SK-MEL-5 (cell line): ENCODE measurements around the gene STRN3. TPM values are rescaled to one million over a fixed set of nuclear protein-coding genes. Genes with fewer than 3 reads are reported as not detected.
"Not testable (repeated sequence)": the region's sequence is repeated elsewhere in the genome, so short reads cannot be mapped to it uniquely, and the experiment has no call there.

ENCODE experiments used
- DNase-seq: peaks from one replicate; pipeline ENCODE4 v3.0.0-alpha.2; 2016; ENCODE audit warnings: low read depth, low spot score
- in situ Hi-C: cut with HindIII; loops from 2 replicates; pipeline ENCODE4 v1.10.0; 2016; ENCODE audit warnings: low sequenced_read_pairs, high pct_unique_total_duplicates, low pct_unique_long_range_greater_than_20kb
- total RNA-seq: library from RNA; depleted of rRNA; stranded (reverse); fragments of >200 nt; shearing (Covaris generic); gene quantifications from 2 replicates; pipeline ENCODE4 v1.2.3, GENCODE V29; 2014

Gene STRN3
- total RNA-seq, 1 experiment from 2014 or later, result 35.8 TPM

DNA sequence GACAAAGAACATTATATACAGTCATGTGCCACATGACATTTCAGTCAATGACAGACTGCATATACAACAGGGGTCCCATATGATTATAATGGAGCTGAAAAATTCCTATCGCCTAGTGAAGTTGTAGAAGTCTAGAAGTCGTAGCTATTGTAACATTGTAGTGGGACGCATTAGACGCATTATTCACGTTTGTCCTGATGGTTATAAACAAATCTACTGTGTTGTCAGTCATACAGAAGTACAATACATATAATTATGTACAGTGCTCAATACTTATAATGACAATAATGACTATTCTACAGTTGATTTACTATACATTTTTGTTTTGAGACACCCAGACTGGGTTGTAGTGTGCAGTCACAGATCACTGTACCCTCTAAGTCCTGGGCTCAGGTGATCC lies 64.8 kb downstream of the STRN3 start:
- in situ Hi-C loops, result no loop called here
- no peak for DNase-seq

DNA sequence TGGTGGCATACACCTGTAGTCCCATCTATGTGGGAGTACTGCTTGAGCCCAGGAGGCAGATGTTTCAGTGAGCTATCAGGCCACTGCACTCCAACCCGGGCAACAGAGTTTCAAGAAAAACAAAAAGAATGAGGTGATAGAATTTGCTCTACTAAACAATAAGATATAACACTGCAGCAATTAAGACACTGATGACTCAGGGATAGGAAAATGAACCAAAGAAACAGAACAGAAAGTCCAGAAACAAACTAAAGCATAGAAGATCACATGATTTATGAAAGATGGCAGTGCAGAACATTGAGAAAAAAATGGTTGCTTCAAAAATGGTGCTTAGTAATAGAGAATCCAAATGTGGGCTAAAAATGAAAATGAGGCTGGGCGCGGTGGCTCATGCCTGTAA lies 66.0 kb downstream of the STRN3 start:
- DNase-seq, result no peak
- in situ Hi-C loops, result no loop called here

DNA sequence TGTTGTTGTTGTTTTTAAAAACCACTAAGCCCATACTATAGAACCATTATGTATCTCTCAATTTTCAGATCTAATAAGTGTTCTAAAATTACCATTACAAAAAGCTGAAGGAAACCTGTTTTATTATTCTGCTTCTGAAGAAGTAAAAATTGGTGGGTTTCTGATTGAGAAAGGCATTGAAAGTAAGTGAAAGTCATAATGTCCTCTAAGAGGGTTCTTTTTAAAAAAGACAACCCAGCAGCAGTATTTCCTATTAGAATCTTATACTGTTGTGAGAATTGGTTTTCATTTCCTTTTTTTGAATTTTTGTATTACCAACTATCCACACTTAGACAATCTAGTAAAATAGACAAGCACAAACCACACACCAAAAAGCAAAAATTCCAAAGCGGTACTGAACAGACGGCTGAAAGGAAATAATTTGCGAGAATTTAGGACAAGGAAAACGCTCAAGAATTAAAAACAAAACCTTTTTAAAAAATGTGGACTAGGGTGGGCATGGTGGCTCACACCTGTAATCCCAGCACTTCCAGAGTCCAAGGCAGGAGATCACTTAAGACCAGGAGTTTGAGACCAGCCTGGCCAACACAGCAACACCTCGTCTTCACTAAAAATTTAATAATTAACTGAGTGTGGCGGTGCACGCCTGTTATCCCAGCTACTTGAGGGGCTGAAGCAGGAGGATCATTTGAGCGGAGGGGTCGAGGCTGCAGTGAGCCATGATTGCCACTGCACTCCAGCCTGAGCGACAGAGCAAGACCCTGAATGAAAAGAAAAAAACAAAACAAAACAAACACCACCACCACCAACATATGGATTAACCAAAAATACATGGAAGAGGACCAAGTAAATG lies 67.4 kb downstream of the STRN3 start:
- in situ Hi-C loops, result no loop called here

DNA sequence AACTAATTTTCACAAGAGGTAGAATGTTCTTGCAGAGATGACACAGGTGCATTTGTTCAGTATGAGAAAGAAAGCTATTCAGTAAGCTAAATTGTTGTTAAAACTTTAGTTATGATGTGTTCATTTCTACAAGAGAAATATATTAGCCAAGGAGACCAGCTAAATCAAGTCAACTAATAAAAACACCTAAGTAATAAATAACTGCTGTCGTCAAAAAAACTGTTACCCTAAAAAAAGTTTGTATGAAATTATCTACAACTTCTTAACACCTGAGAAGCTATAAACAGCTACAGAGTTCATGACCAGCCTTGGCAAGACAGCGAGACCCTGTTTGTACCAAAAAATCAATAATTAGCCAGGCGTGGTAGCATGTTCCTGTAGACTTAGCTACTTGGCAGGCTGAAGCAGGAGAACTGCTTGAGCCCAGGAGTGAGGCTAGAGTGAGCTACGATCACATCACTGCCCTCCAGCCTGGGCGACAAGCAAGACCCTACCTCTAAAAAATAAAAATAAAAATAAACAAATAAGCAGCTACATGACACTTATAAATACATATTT lies 68.3 kb downstream of the STRN3 start:
- DNase-seq, result no peak
- in situ Hi-C loops, result no loop called here

More for the DNA sequence above, 67.4 kb downstream of the STRN3 start:
- DNase-seq, result no peak

DNA sequence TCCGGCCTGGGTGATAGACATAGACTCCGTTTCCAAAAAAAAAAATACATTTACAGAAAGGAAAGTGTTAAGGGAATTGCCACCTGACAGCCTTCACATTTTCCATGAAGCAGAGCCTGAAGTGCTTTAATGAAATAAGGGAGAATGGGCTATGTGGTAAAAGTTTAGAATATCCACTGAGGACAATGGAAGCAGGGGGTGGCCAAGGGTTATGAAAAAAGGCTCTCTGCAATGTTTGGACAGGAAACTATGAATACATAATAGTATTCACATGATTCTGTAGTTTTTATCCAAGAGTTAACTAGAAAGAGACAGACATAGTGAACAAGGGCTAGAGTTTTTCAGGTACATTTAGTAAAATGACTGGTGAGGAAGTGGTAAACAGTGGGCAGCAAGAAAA lies 76.5 kb downstream of the STRN3 start:
- DNase-seq, result no peak
- in situ Hi-C loops, result no loop called here

DNA sequence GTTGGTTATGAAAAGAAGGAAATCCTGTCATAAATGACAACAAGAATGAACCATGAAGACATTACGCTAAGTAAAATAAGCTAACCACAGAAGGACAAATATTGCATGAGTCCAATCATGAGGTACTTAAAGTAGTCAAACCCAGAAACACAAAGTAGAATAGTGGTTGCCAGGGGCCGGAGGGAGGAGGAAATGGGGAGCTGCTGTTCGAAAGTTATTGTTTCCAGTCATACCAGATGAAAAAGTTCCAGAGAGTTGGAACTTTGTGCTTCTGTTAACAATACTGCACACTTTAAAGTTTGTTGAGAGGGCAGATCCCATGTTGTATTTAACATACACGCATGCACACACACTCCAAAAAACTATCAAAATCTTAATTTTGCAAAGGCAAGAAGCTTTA lies 82.5 kb downstream of the STRN3 start:
- no peak for DNase-seq
- in situ Hi-C loops, result no loop called here

DNA sequence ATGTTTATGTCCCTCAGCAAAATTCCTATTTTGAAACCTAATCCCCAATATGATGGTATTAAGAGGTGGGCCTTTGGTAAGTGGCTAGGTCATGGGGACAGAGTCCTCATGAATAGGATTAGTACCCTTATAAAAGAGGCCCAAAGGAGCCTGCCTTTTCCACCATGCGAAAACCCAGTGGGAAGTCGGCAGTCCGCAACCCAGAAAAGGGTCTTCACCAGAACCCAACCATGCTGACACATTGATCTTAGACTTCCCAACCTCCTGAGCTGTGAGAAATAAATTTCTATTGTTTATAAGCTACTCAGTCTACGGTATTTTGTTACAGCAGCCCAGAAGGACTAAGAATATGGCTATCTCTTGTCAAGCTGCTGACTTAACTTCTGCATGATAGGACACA lies 85.3 kb downstream of the STRN3 start:
- in situ Hi-C loops, result no loop called here

DNA sequence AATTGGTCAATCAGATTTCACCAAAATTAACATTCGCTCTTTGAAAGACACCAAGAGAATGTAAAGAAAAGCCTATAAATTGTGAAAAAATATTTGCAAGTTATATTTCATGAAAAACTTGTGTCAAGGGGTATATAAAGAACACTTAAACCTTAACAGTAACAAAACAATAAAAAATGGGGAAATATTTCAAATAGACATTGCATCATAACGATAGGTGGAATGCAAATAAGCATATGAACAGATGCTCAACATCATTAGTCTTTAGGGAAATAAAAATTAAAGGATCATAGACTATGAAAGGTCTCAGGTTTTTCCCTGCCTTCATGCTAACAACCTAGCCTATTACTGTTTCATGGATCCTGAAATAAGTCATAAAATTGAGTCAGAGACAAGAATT lies 87.6 kb downstream of the STRN3 start:
- in situ Hi-C loops, result no loop called here
- DNase-seq, result no peak

More for the DNA sequence above, 85.3 kb downstream of the STRN3 start:
- DNase-seq, result no peak

DNA sequence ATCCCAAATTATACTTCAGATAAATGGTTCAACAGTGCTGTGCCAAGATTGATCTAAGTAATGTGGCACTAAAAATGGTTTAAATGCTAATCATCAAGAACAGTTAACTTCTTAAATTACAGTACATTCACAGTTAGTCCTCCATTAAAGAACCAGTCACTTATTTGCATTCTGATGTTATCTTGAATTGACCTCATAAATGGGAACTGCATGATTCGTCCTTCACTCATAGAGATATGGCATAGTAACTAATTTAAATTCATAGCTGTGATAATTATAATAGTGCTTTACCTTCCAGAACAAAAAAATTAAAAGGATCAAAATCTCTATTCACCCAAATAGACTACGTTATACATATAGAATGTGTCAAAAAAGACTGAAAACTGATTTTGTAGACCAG lies 90.7 kb downstream of the STRN3 start:
- in situ Hi-C loops, result no loop called here

DNA sequence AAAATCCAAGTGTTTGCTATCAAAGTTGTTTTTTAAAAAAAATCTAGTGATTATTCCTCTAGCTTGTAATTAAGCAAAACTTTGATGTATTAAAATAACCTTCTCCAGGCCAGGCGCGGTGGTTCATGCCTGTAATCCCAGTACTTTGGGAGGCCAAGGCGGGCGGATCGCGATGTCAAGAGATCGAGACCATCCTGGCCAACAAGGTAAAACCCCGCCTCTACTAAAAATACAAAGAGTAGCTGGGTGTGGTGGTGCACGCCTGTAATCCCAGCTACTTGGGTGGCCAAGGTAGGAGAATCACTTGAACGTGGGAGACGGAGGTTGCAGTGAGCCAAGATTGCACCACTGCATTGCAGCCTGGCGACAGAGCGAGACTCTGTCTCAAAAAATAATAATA lies 92.2 kb downstream of the STRN3 start:
- DNase-seq, in situ Hi-C loops: not testable (repeated sequence)

More for the DNA sequence above, 90.7 kb downstream of the STRN3 start:
- no peak for DNase-seq

DNA sequence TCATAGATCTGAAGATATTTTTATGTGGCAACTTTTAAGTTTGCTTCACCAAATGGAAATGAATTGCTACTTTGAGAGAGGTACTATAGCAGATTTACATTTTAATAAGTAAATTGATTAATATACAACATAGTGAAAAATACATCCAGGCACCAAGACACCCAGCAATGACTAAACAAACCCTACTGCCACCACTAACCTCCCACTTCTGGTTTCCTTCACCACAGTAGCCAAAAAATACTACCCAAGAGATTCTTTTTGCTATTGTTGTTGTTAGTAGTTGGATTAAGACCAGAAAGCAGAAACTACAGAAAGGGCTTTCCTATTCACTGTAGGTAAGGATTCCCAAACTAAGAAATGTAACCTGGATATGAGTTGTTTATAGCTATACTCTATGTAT lies 97.7 kb downstream of the STRN3 start:
- no peak for DNase-seq
- in situ Hi-C loops, result no loop called here

DNA sequence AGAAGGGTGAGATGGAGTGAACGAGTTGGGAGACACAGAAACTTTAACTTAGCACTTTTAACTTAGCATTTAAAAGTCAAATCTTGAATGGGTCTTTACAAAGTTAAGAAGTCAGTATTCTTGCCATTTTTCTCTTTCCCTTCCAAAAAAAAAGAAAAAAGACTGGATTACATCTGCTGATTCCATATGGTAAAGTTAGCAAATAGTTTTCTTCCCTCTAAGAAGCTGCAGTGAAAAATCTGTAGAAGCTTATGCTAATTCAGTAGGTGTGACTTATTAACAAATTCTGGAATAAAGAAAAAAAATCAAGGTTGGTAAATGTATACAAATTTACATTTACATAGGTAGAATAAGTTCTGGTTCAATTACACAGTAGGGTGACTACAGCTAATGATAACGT lies 100.9 kb downstream of the STRN3 start:
- in situ Hi-C loops, result no loop called here

DNA sequence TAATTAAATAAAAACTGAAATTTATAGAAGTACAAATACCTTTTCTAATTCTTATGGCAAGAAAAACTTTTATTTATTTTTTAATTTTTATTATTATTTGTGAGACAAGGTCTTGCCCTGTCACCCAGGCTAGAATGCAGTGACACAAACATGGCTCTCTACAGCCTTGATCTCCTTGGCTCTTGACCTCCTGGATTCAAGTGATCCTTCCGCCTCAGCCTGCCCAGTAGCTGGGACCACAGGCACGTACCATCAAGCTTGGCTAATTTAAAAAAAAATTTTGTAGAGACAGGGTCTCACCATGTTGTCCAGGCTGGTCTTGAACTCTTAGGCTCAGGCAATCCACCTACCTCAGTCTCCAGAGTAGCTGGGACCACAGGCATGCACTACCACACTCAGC lies 104.4 kb downstream of the STRN3 start:
- no peak for DNase-seq
- in situ Hi-C loops, result no loop called here

More for the DNA sequence above, 100.9 kb downstream of the STRN3 start:
- DNase-seq, result no peak

DNA sequence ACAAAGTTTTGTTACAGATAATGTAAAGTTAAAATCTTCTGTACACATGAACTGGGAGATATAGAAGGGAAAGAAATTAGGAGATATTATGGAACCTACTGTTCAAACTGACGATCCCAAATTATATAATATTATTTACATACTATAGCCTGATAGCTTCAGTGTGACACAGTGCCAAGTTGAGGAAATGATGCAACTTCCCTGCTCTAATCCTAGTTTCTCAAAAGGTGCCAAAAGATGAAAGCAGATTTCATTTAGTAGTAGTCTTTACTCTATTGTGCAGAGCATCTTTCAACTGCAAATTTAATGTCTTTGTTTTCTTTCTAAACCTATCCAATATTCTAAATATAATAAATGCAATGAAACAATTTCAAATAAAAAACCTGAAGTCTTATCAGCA lies 104.9 kb downstream of the STRN3 start:
- in situ Hi-C loops, result no loop called here
- DNase-seq, result no peak

DNA sequence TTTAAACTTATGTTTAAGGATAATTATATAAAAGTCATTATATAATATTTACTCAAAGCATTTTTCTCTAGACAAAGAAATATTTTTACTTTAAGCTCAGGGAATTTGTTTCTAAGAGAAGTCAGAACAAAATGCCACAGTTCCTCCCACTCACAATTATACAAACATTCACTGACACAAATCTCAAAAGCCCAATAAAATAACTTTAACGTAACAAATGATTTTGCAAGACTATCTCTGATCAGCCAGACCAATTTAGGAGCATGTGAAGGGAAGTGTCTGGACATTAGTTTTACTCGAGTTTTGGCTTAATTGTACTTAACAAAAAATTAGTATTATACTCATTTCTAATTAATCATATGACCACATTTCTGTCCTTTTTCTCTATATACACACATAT lies 110.6 kb downstream of the STRN3 start:
- in situ Hi-C loops, result no loop called here
- no peak for DNase-seq

DNA sequence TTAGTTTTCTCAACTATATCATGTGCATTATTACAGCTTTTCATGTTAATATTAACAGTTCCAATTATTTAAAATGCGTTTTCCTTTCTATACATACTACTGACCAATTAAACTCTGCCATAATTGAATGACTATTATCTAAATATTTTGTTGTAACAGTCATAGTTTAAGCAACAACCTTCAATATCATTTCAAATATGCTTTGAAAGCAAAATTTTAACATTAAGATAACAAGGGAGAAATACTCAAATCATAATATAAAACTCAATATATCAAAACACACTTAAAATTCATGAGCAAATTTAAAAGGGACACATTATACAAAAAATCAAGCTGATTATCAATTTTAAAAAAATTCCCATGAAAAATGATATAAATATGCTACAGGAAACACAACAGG lies 111.4 kb downstream of the STRN3 start:
- in situ Hi-C loops, result no loop called here
- no peak for DNase-seq

DNA sequence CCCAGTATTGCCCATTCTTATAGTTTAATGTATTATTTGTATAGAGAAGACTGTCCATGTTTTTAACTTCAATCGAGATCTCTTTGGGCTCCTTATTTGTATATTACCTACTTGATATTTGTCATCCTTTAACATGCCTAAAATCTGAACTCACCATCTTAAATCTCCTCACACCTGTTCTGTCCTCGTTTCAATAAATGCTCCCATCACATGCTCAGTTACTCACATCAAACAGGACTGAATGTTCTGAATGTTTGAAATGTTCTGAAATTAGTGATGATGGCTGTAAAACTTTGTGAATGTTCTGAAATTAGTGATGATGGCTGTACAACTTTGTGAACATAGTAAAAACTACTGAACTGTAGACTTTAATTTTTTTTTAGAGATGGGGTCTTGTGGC lies 117.4 kb downstream of the STRN3 start:
- no peak for DNase-seq
- in situ Hi-C loops, result no loop called here

DNA sequence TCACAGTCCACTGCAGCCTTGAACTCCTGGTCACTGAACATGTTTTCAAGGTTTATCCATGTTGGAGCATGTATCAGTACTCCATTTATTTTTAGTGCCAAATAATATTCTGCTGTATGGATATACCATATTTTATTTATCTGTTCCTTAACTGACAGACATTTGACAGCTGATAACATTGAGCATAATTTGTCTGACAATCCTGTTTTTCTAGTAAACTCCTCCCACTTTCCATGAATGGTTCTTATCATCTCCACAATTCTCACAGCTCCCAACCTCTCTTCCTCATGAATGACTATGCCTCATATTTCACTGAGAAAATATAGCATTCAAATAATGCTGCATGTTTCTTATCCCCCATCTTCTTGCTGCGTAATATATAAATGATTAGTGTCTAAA lies 118.5 kb downstream of the STRN3 start:
- DNase-seq, result no peak
- in situ Hi-C loops, result no loop called here
